Measurements from ENCODE around the gene AP3B1. TPM values are rescaled to one million over a fixed set of nuclear protein-coding genes. Genes with fewer than 3 reads are reported as not detected.
A peak's percentile ranks its signal among the peaks of the same experiment; 100 is the strongest.

AP3B1 gene
- total RNA-seq, 1 experiment from 2014 or later: 41.8 TPM

DNA sequence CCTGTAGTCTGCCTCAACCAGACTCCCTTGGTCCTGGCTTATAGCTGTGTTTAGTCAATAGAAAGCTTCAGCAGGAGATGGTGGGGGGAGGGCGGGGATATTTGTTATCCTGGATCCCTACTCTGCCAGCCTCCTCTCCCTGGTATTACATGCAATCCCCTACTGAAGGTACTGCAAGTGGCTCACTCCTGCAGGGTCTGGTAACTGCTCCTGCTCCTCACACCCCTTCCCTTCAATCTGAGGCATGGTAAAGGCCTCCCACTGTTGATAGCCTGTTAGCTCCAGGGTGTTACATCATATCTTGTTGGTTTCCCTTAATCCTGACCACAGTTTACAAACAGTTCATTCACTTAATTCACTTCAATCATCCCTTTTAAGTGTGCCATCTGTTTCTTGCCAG, 137.5 kb downstream of the AP3B1 start:
- no peak overlapping the region for H2AFZ ChIP-seq (ENCODE audit: low read length)
- Mint-ChIP-seq H3K4me1 (peaks cover 0 to 4% of the 10 kb centered on the region in 2 experiments; a peak in 2 of 4 replicates), H3K9me3 (peaks cover 7 to 13% of the 10 kb centered on the region in 2 experiments; a peak in 4 of 5 replicates), H3K27me3 (ENCODE audit: low read depth) (no peaks in the 10 kb centered on the region), H3K27ac (peak overlapping the region in 2 of 3 experiments; percentile 25 to 38; a peak in 3 of 7 replicates), H3K4me3 (no peak overlapping the region), H3K36me3 (ENCODE audit: insufficient read depth in 1 of 3, low read depth in 3 of 3) (peaks cover 40 to 54% (median 42%) of the 10 kb centered on the region in 3 experiments)
- H2BK120ac ChIP-seq (ENCODE audit: low read depth, low read length, poor library complexity, severe bottlenecking): no peak overlapping the region
- H2BK5ac ChIP-seq (ENCODE audit: insufficient read length, low read length): no peak overlapping the region
- no peak overlapping the region for H3K23ac ChIP-seq (ENCODE audit: insufficient read length, low read depth, low read length)
- H4K91ac ChIP-seq (ENCODE audit: insufficient read length, low read depth, low read length): no peak overlapping the region
- no peak for DNase-seq
- no peak overlapping the region for H2BK20ac ChIP-seq (ENCODE audit: low read depth, low read length, poor library complexity, severe bottlenecking)
- no CpG with 5 or more reads among the region's 1 CpG for WGBS (ENCODE audit: extremely low coverage, insufficient read length, low lambda C conversion rate)
- H2BK12ac ChIP-seq (ENCODE audit: insufficient read length, low read depth, low read length): no peak overlapping the region
- no peak overlapping the region for H4K8ac ChIP-seq (replicated peaks; ENCODE audit: insufficient read length, low read depth, low read length)
- H3K4ac ChIP-seq (ENCODE audit: low read depth, low read length): no peak overlapping the region
- H4K20me1 ChIP-seq (ENCODE audit: control insufficient read depth, insufficient read depth, insufficient read length): no peaks in the 10 kb centered on the region
- H3K23me2 ChIP-seq (ENCODE audit: insufficient read length, low read depth, low read length, poor library complexity, severe bottlenecking): no peaks in the 10 kb centered on the region
- no peak overlapping the region for H4K5ac ChIP-seq (ENCODE audit: insufficient read length, low read depth, low read length)
- no peaks in the 10 kb centered on the region for H3K79me2 ChIP-seq (ENCODE audit: insufficient read depth, low read length)
- H3K14ac ChIP-seq (ENCODE audit: insufficient read depth, low read length): no peak overlapping the region
- no peak overlapping the region for H3K56ac ChIP-seq (ENCODE audit: insufficient read length, low read depth, low read length)
- H3K9me3 ChIP-seq (ENCODE audit: control insufficient read depth, low read depth, low read length): no peaks in the 10 kb centered on the region
- H3K27me3 ChIP-seq (ENCODE audit: insufficient read depth, low read length): no peaks in the 10 kb centered on the region
- no peak overlapping the region for H2AK5ac ChIP-seq (ENCODE audit: insufficient read length, low read length)
- H3K27ac ChIP-seq (ENCODE audit: insufficient read length, low read depth, low read length): no peak overlapping the region
- TF ChIP-seq, protein P1, sequence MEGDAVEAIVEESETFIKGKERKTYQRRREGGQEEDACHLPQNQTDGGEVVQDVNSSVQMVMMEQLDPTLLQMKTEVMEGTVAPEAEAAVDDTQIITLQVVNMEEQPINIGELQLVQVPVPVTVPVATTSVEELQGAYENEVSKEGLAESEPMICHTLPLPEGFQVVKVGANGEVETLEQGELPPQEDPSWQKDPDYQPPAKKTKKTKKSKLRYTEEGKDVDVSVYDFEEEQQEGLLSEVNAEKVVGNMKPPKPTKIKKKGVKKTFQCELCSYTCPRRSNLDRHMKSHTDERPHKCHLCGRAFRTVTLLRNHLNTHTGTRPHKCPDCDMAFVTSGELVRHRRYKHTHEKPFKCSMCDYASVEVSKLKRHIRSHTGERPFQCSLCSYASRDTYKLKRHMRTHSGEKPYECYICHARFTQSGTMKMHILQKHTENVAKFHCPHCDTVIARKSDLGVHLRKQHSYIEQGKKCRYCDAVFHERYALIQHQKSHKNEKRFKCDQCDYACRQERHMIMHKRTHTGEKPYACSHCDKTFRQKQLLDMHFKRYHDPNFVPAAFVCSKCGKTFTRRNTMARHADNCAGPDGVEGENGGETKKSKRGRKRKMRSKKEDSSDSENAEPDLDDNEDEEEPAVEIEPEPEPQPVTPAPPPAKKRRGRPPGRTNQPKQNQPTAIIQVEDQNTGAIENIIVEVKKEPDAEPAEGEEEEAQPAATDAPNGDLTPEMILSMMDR (conservative IDR thresholded peaks at IDR 0.05): no peak
- H3T11ph ChIP-seq (ENCODE audit: low read length): no peak overlapping the region
- no peaks in the 10 kb centered on the region for H3K79me1 ChIP-seq (ENCODE audit: insufficient read depth, low read depth, low read length, poor library complexity, severe bottlenecking)
- H2BK15ac ChIP-seq (ENCODE audit: low read depth, low read length): no peak overlapping the region
- H3K18ac ChIP-seq (ENCODE audit: insufficient read length, low read depth, low read length): no peak overlapping the region
- no peak overlapping the region for H3K4me2 ChIP-seq (ENCODE audit: insufficient read depth, insufficient read length, low read length)
- no peaks in the 10 kb centered on the region for H3K4me1 ChIP-seq (ENCODE audit: insufficient read depth, low read length)
- H3K9ac ChIP-seq (ENCODE audit: extremely low read depth, insufficient read length, low read length): no peak overlapping the region

All from H9 (cell line).